DND-41 (cell line): Measurements from ENCODE around the gene ZNF730.

Experiments
- ATAC-seq: fragments of 200-7000 bp; cut with Tn5 transposase; 3 replicates; pipeline ENCODE4 v1.9.1; 2021; ENCODE audit warnings: low read depth; ENCODE audit not compliant: insufficient read depth
- DNase-seq: peaks from one replicate; pipeline ENCODE4 v3.0.0-alpha.2; 2020
- H2AFZ ChIP-seq: 2 replicates; pipeline ENCODE4 v1.6.0; 2012; ENCODE audit warnings: low read depth, low read length
- H3K27ac ChIP-seq: 2 replicates; pipeline ENCODE4 v1.5.1; 2012; ENCODE audit warnings: low read length, inconsistent platforms
- H3K27me3 ChIP-seq: fragments of 200-600 bp; sonication (generic); 2 replicates; pipeline ENCODE4 v1.6.0; 2012; ENCODE audit warnings: low read length, mild to moderate bottlenecking, inconsistent platforms; ENCODE audit not compliant: insufficient read depth, poor library complexity
- H3K36me3 ChIP-seq: 2 replicates; pipeline ENCODE4 v1.5.1; 2012; ENCODE audit warnings: low read length, inconsistent platforms; ENCODE audit not compliant: insufficient read depth
- H3K4me1 ChIP-seq: 2 replicates; pipeline ENCODE4 v1.5.1; 2012; ENCODE audit warnings: mild to moderate bottlenecking, low read length; ENCODE audit not compliant: insufficient read depth
- H3K4me2 ChIP-seq: 2 replicates; pipeline ENCODE4 v1.6.0; 2012; ENCODE audit warnings: mild to moderate bottlenecking, moderate library complexity, low read length, inconsistent platforms; ENCODE audit not compliant: insufficient read depth
- H3K4me3 ChIP-seq, 2 experiments: fragments of 200-600 bp in 1 of 2; shearing (Covaris generic) in 1 of 2; 2 replicates each; pipeline ENCODE4 v1.5.1; 2012 to 2016; ENCODE audit warnings: inconsistent platforms in 2 of 2, low read length in 2 of 2, mild to moderate bottlenecking in 2 of 2, low read depth in 1 of 2, moderate library complexity in 1 of 2
- H3K79me2 ChIP-seq: 2 replicates; pipeline ENCODE4 v1.6.0; 2012; ENCODE audit warnings: low read length, inconsistent platforms; ENCODE audit not compliant: insufficient read depth
- H3K9ac ChIP-seq: 2 replicates; pipeline ENCODE4 v1.6.0; 2012; ENCODE audit warnings: low read depth, mild to moderate bottlenecking, inconsistent platforms, low read length, moderate library complexity
- H3K9me3 ChIP-seq: 2 replicates; pipeline ENCODE4 v1.5.1; 2012; ENCODE audit warnings: low read length, moderate library complexity, mild to moderate bottlenecking, inconsistent platforms; ENCODE audit not compliant: insufficient read depth, severe bottlenecking
- H4K20me1 ChIP-seq: 2 replicates; pipeline ENCODE4 v1.6.0; 2012; ENCODE audit warnings: low read length; ENCODE audit not compliant: insufficient read depth
- CTCF ChIP-seq: IDR thresholded peaks from 2 replicates; pipeline ENCODE4 v1.5.1; 2012; ENCODE audit warnings: borderline replicate concordance, low read length, moderate library complexity, mild to moderate bottlenecking; ENCODE audit not compliant: poor library complexity, severe bottlenecking; ENCODE audit errors: extremely low read depth
- EZH2 ChIP-seq: IDR thresholded peaks from 3 replicates; pipeline ENCODE4 v1.6.1; 2012; ENCODE audit warnings: borderline replicate concordance, low read depth, mild to moderate bottlenecking, moderate library complexity, low read length, inconsistent platforms; ENCODE audit not compliant: severe bottlenecking

ZNF730 gene

GRCh38 chr19:23116802-23117571 is at the start of gene ZNF730:
TSS of gene ZNF730 (plus strand) at chr19:23117025. CDS start at chr19:23117174, 149 bp downstream.
- H3K9me3 ChIP-seq: peaks cover 10% of the 10 kb centered on the region
- H3K9ac ChIP-seq: peak within 1 kb of the TSS; percentile 92
- peak within 1 kb of the TSS; percentile 99 for H2AFZ ChIP-seq
- DNase-seq (peak; percentile 81), ATAC-seq (peak; percentile 82)
- no peak for TF ChIP-seq EZH2
- TF ChIP-seq CTCF: peak; percentile 7
- H3K27me3 ChIP-seq: no peaks in the 10 kb centered on the region
- H3K36me3 ChIP-seq: peaks cover 27% of the 10 kb centered on the region
- peak within 1 kb of the TSS; percentile 65 for H3K4me2 ChIP-seq
- H3K4me3 ChIP-seq: peak within 1 kb of the TSS; percentile 77 to 83
- no peaks in the 10 kb centered on the region for H4K20me1 ChIP-seq
- peaks cover 48% of the 10 kb centered on the region for H3K79me2 ChIP-seq
- peak within 1 kb of the TSS; percentile 96 for H3K27ac ChIP-seq
- H3K4me1 ChIP-seq: peaks cover 25% of the 10 kb centered on the region

GRCh38 chr19:23070353-23071146 is 46.3 kb upstream of the ZNF730 start:
- Histone ChIP-seq H3K4me3 (no peak overlapping the region), H3K9ac (no peak overlapping the region), H3K4me1 (peaks cover 3% of the 10 kb centered on the region), H3K27me3 (no peaks in the 10 kb centered on the region), H4K20me1 (no peaks in the 10 kb centered on the region), H2AFZ (no peak overlapping the region), H3K4me2 (no peak overlapping the region), H3K9me3 (peaks cover 38% of the 10 kb centered on the region), H3K36me3 (no peaks in the 10 kb centered on the region), H3K79me2 (peaks cover 5% of the 10 kb centered on the region), H3K27ac (no peak overlapping the region)
- peak; percentile 34 for TF ChIP-seq CTCF
- TF ChIP-seq EZH2: no peak
- ATAC-seq (no peak), DNase-seq (no peak)

GRCh38 chr19:23071147-23071511 is 45.7 kb upstream of the ZNF730 start:
- DNase-seq: no peak
- H3K79me2 ChIP-seq: peaks cover 10% of the 10 kb centered on the region
- H2AFZ ChIP-seq: no peak overlapping the region
- H3K9me3 ChIP-seq: peaks cover 33% of the 10 kb centered on the region
- H3K4me3 ChIP-seq: no peak overlapping the region
- TF ChIP-seq EZH2: no peak
- TF ChIP-seq CTCF: no peak
- no peaks in the 10 kb centered on the region for H3K36me3 ChIP-seq
- no peaks in the 10 kb centered on the region for H3K27me3 ChIP-seq
- no peak overlapping the region for H3K4me2 ChIP-seq
- no peak for ATAC-seq
- H4K20me1 ChIP-seq: no peaks in the 10 kb centered on the region
- no peak overlapping the region for H3K27ac ChIP-seq
- H3K9ac ChIP-seq: no peak overlapping the region
- peaks cover 3% of the 10 kb centered on the region for H3K4me1 ChIP-seq
